GM23248 (cell line): ENCODE data around the gene PPP3R1. TPM values are rescaled to one million over a fixed set of nuclear protein-coding genes. Genes with fewer than 3 reads are reported as not detected.

Experiments used
- DNase-seq: peaks from one replicate; pipeline ENCODE4 v3.0.0-alpha.2; 2015
- H2AFZ ChIP-seq: fragments of 200-600 bp; sonication (generic); 2 replicates; pipeline ENCODE4 v1.6.1; 2016; ENCODE audit warnings: antibody characterized with exemption
- H3F3A ChIP-seq: fragments of 200-600 bp; sonication (generic); 2 replicates; pipeline ENCODE4 v1.6.1; 2016; ENCODE audit warnings: mild to moderate bottlenecking, antibody characterized with exemption, mixed run types; ENCODE audit not compliant: insufficient read depth
- H3K27ac ChIP-seq: fragments of 200-600 bp; sonication (generic); 2 replicates; pipeline ENCODE4 v1.5.1; 2016; ENCODE audit warnings: mild to moderate bottlenecking
- H3K27me3 ChIP-seq: fragments of 200-600 bp; sonication (generic); replicated peaks from 2 replicates; pipeline ENCODE4 v1.6.1; 2016; ENCODE audit warnings: mild to moderate bottlenecking; ENCODE audit not compliant: insufficient read depth
- H3K36me3 ChIP-seq: fragments of 200-600 bp; sonication (generic); 2 replicates; pipeline ENCODE4 v1.6.1; 2016; ENCODE audit warnings: low read depth, mild to moderate bottlenecking
- H3K4me1 ChIP-seq: fragments of 200-600 bp; sonication (generic); 2 replicates; pipeline ENCODE4 v1.6.1; 2016; ENCODE audit warnings: mild to moderate bottlenecking; ENCODE audit not compliant: insufficient read depth
- H3K4me2 ChIP-seq: fragments of 200-600 bp; sonication (generic); one replicate; pipeline ENCODE4 v1.6.1; 2016; ENCODE audit warnings: mild to moderate bottlenecking; ENCODE audit not compliant: unreplicated experiment
- H3K4me3 ChIP-seq: fragments of 200-600 bp; sonication (generic); 2 replicates; pipeline ENCODE4 v1.5.1; 2016; ENCODE audit warnings: mild to moderate bottlenecking
- H3K79me2 ChIP-seq: fragments of 200-600 bp; sonication (generic); 2 replicates; pipeline ENCODE4 v1.6.1; 2016; ENCODE audit warnings: mild to moderate bottlenecking; ENCODE audit not compliant: insufficient read depth
- H3K9ac ChIP-seq: fragments of 200-600 bp; sonication (generic); 2 replicates; pipeline ENCODE4 v1.6.1; 2016; ENCODE audit warnings: mild to moderate bottlenecking
- H3K9me2 ChIP-seq: fragments of 200-600 bp; sonication (generic); 2 replicates; pipeline ENCODE4 v1.6.1; 2016; ENCODE audit warnings: mixed run types, mild to moderate bottlenecking, moderate library complexity; ENCODE audit not compliant: insufficient read depth
- H3K9me3 ChIP-seq: fragments of 200-600 bp; sonication (generic); one replicate; pipeline ENCODE4 v1.6.1; 2017; ENCODE audit warnings: low read depth
- H4K20me1 ChIP-seq: fragments of 200-600 bp; sonication (generic); 2 replicates; pipeline ENCODE4 v1.6.0; 2016; ENCODE audit not compliant: insufficient read depth
- EZH2 ChIP-seq: fragments of 200-600 bp; sonication (generic); IDR thresholded peaks from 2 replicates; pipeline ENCODE4 v1.6.1; 2018; ENCODE audit warnings: antibody characterized with exemption, mild to moderate bottlenecking; ENCODE audit not compliant: insufficient read depth, poor library complexity, severe bottlenecking
- EZH2phosphoT487 ChIP-seq: fragments of 200-600 bp; sonication (generic); IDR thresholded peaks from 2 replicates; pipeline ENCODE4 v1.6.1; 2018; ENCODE audit warnings: antibody characterized with exemption, moderate library complexity, mild to moderate bottlenecking, low read depth; ENCODE audit not compliant: insufficient read depth
- WGBS, 2 experiments: methylation state at CpG; one replicate each; pipeline ENCODE4 v1.1.6; 2015 to 2017; ENCODE audit warnings: low lambda C conversion rate in 2 of 2, low coverage in 1 of 2; ENCODE audit errors: missing lambda C conversion rate in 2 of 2; 5-methylcytosine and 5-hydroxymethylcytosine counted together
- in situ Hi-C: fragments of 300-500 bp; cut with MboI; formaldehyde crosslinking; loops from 2 replicates; pipeline ENCODE4 v1.15.0; 2020
- polyA plus RNA-seq: library from polyadenylated mRNA; unstranded; fragments of >200 nt; fragmentation: Nextera tagmentation; extraction: Ambion mirVana; gene quantifications from 2 replicates; pipeline ENCODE4 v1.2.1, GENCODE V29; 2016
- total RNA-seq: library from RNA; depleted of rRNA; stranded (reverse); fragments of >200 nt; shearing (Covaris generic); gene quantifications from 2 replicates; pipeline ENCODE4 v1.2.3, GENCODE V29; 2014

The PPP3R1 gene
- total and polyA plus RNA-seq, 2 experiments from 2014 or later = 3.8 to 17.7 TPM

DNA sequence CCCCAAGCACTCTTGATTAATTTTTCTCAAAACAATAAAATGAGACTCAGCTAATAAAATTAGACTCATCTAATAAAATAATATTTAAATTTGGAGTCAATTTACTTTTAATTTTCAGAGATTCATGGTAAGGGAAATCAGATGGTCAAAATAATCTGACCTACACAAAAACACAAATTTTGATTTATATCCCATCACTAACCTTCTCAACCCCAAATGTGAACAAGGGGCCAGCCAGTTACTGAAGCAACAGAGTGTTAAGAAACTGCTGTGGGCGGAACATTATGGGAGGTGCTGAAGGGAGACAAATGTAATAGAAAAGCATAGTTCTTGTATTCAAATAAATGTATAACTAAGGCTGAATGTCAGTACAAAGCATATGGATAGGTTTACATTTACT lies 28.5 kb upstream of the PPP3R1 start:
- no peak for DNase-seq
- TF ChIP-seq EZH2phosphoT487 = no peak
- TF ChIP-seq EZH2 = no peak
- peaks cover 12% of the 10 kb centered on the region for H3K4me1 ChIP-seq
- no peak overlapping the region for H2AFZ ChIP-seq
- H3K9me3 ChIP-seq = no peaks in the 10 kb centered on the region
- no peak overlapping the region for H3K4me3 ChIP-seq
- no peak overlapping the region for H3K4me2 ChIP-seq
- H3K9ac ChIP-seq = no peak overlapping the region
- H3K79me2 ChIP-seq = no peaks in the 10 kb centered on the region
- no peak overlapping the region for H3K27ac ChIP-seq
- no peaks in the 10 kb centered on the region for H3K9me2 ChIP-seq
- peaks cover 10% of the 10 kb centered on the region for H3F3A ChIP-seq
- WGBS, 2 experiments = 83 to 90% methylated on average over 1 of the region's 1 CpG
- H3K36me3 ChIP-seq = no peaks in the 10 kb centered on the region
- in situ Hi-C loops = no loop called here
- no peaks in the 10 kb centered on the region for H3K27me3 ChIP-seq
- no peaks in the 10 kb centered on the region for H4K20me1 ChIP-seq

DNA sequence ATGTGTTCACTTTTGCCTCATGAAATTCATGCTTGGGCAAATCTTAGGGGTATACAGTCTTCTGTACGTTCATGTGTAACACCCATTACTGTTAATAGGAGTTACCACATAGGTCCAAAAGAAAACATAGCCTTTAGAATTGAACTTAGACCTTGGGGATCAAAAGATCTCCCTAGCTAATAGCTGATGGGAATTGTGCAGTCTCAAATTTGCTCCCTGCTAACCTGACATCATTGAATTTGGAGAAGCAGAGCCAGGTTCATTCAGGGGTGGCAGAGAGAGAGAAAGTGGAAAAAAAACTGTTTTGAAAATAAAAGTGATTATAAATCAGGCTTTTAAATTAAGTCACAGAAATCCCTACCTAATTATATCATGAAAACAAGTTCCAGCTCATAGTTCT lies 28.0 kb upstream of the PPP3R1 start:
- no peak for DNase-seq
- no peak overlapping the region for H2AFZ ChIP-seq
- no peak overlapping the region for H3K4me3 ChIP-seq
- no peaks in the 10 kb centered on the region for H3K36me3 ChIP-seq
- H3K4me2 ChIP-seq = no peak overlapping the region
- no peak overlapping the region for H3K9ac ChIP-seq
- in situ Hi-C loops = no loop called here
- H3K27me3 ChIP-seq = no peaks in the 10 kb centered on the region
- H3K4me1 ChIP-seq = peaks cover 12% of the 10 kb centered on the region
- no peaks in the 10 kb centered on the region for H3K9me3 ChIP-seq
- H4K20me1 ChIP-seq = no peaks in the 10 kb centered on the region
- no peaks in the 10 kb centered on the region for H3K79me2 ChIP-seq
- 74 to 92% methylated on average over 1 of the region's 1 CpG for WGBS, 2 experiments
- no peaks in the 10 kb centered on the region for H3K9me2 ChIP-seq
- TF ChIP-seq EZH2phosphoT487 = no peak
- no peak overlapping the region for H3K27ac ChIP-seq
- peaks cover 10% of the 10 kb centered on the region for H3F3A ChIP-seq

DNA sequence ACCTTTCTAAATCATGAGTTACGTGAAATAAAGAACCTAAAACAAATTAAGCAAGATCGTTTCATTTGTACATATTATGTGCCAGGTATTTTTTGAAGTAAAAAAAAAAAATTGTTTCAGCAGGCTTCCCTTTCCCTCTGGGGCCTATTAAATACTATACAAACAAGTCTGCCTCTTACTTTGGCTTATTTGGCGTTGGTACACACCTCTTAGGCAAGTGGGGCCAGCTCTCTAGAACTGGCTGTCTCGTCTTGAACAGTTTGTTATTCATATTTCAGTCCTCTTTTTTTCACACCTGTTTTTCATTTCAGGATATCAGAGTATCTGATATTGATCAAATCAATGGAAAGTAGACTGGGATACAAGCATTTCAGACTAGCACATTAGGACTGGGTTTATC lies 27.4 kb upstream of the PPP3R1 start:
- Histone ChIP-seq H4K20me1 (no peaks in the 10 kb centered on the region), H3K4me1 (peaks cover 10% of the 10 kb centered on the region), H3K27me3 (no peaks in the 10 kb centered on the region), H3K9me3 (no peaks in the 10 kb centered on the region), H2AFZ (no peak overlapping the region), H3F3A (peaks cover 9% of the 10 kb centered on the region), H3K4me3 (no peak overlapping the region), H3K36me3 (no peaks in the 10 kb centered on the region), H3K79me2 (no peaks in the 10 kb centered on the region), H3K4me2 (no peak overlapping the region), H3K9me2 (no peaks in the 10 kb centered on the region), H3K9ac (no peak overlapping the region), H3K27ac (no peak overlapping the region)
- TF ChIP-seq EZH2 = no peak
- in situ Hi-C loops = no loop called here
- no peak for DNase-seq
- WGBS, 2 experiments = 70 to 72% methylated on average over 4 of the region's 4 CpGs

DNA sequence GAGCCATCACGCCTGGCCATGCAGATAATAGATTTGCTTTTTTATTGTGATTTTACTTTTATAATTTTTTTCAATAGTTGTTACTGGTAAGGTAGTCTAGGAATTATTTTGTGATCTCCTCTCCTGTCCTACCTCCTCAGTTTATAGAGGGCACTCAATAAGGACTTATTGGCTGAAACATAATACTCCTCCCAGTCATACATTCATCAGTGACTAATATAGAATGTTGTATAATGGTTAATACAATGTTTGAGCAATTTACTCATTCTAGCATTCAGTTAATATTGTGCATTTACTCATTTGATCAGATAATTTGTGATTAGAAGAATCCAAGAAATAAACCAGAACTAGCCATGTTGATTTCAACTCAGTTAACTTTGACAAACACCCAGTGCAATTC lies 25.8 kb upstream of the PPP3R1 start:
- Histone ChIP-seq H3K4me1 (no peaks in the 10 kb centered on the region), H3K4me2 (no peak overlapping the region), H3K9me3 (no peaks in the 10 kb centered on the region), H3K4me3 (no peak overlapping the region), H3K79me2 (no peaks in the 10 kb centered on the region), H2AFZ (no peak overlapping the region), H3K27me3 (no peaks in the 10 kb centered on the region), H4K20me1 (no peaks in the 10 kb centered on the region), H3K9me2 (no peaks in the 10 kb centered on the region), H3K27ac (no peak overlapping the region), H3K9ac (no peak overlapping the region), H3K36me3 (no peaks in the 10 kb centered on the region), H3F3A (no peaks in the 10 kb centered on the region)
- in situ Hi-C loops = no loop called here
- TF ChIP-seq EZH2 (no peak), EZH2phosphoT487 (no peak)
- WGBS, 2 experiments = 96 to 100% methylated on average over 1 of the region's 1 CpG
- DNase-seq = no peak

DNA sequence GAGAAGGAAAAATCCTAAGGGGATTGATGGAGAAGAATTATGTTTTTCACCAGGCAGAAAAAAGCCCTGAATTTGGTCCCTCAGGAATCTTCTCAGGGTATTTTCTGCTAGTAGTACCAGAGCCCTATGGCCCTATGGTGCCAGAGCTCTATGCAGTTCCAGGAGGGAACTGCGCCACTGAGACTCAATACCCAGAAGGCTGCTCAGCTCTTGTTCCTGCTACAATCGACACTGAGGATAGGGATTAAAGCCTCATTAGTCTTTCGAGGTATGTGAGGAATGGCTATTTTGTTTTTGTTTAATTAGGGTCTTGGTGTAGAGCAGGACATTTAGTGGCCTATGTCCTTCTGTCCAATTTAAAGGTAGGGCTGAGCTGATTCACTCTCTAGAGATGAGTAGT lies 21.7 kb upstream of the PPP3R1 start:
- no peak for DNase-seq

More for the DNA sequence above, 21.7 kb upstream of the PPP3R1 start:
- 66 to 73% methylated on average over 3 of the region's 3 CpGs for WGBS, 2 experiments
- no peaks in the 10 kb centered on the region for H4K20me1 ChIP-seq
- H3K4me1 ChIP-seq = no peaks in the 10 kb centered on the region
- in situ Hi-C loops = no loop called here
- no peak overlapping the region for H3K4me3 ChIP-seq
- no peaks in the 10 kb centered on the region for H3K79me2 ChIP-seq
- no peaks in the 10 kb centered on the region for H3K9me2 ChIP-seq
- no peaks in the 10 kb centered on the region for H3F3A ChIP-seq
- no peak overlapping the region for H3K4me2 ChIP-seq
- H3K27ac ChIP-seq = no peak overlapping the region
- H3K9ac ChIP-seq = no peak overlapping the region
- TF ChIP-seq EZH2 (no peak), EZH2phosphoT487 (no peak)
- H3K27me3 ChIP-seq = no peaks in the 10 kb centered on the region
- H3K36me3 ChIP-seq = no peaks in the 10 kb centered on the region
- no peaks in the 10 kb centered on the region for H3K9me3 ChIP-seq
- H2AFZ ChIP-seq = no peak overlapping the region
